ENCODE data around the gene ARL14EPL. TPM values are rescaled to one million over a fixed set of nuclear protein-coding genes. Genes with fewer than 3 reads are reported as not detected.

ARL14EPL gene
- total RNA-seq, 1 experiment from 2014 or later: not detected

GRCh38 chr5:115985802-115986757 is 46.2 kb upstream of the ARL14EPL start:
- ChIA-PET POLR2A (no interaction called here), CTCF (interaction anchor here (1.8 kb wide), 1 partner anchor 24 kb away, joined by 5 read pairs; the partner anchor contains the start of gene LVRN)
- ATAC-seq (no peak), DNase-seq (ENCODE audit: low spot score) (no peak)
- TF ChIP-seq ZNF317 (CRISPR knock-in tag; IDR thresholded peaks at IDR 0.05; ENCODE audit: borderline replicate concordance, low read depth): no peak
- TF ChIP-seq, protein P1, sequence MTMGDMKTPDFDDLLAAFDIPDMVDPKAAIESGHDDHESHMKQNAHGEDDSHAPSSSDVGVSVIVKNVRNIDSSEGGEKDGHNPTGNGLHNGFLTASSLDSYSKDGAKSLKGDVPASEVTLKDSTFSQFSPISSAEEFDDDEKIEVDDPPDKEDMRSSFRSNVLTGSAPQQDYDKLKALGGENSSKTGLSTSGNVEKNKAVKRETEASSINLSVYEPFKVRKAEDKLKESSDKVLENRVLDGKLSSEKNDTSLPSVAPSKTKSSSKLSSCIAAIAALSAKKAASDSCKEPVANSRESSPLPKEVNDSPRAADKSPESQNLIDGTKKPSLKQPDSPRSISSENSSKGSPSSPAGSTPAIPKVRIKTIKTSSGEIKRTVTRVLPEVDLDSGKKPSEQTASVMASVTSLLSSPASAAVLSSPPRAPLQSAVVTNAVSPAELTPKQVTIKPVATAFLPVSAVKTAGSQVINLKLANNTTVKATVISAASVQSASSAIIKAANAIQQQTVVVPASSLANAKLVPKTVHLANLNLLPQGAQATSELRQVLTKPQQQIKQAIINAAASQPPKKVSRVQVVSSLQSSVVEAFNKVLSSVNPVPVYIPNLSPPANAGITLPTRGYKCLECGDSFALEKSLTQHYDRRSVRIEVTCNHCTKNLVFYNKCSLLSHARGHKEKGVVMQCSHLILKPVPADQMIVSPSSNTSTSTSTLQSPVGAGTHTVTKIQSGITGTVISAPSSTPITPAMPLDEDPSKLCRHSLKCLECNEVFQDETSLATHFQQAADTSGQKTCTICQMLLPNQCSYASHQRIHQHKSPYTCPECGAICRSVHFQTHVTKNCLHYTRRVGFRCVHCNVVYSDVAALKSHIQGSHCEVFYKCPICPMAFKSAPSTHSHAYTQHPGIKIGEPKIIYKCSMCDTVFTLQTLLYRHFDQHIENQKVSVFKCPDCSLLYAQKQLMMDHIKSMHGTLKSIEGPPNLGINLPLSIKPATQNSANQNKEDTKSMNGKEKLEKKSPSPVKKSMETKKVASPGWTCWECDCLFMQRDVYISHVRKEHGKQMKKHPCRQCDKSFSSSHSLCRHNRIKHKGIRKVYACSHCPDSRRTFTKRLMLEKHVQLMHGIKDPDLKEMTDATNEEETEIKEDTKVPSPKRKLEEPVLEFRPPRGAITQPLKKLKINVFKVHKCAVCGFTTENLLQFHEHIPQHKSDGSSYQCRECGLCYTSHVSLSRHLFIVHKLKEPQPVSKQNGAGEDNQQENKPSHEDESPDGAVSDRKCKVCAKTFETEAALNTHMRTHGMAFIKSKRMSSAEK (CRISPR knock-in tag; IDR thresholded peaks at IDR 0.05; ENCODE audit: borderline replicate concordance): no peak
- no peak for TF ChIP-seq GRHL2 (CRISPR knock-in tag; IDR thresholded peaks at IDR 0.05; ENCODE audit: insufficient replicate concordance, severe bottlenecking)
- TF ChIP-seq ATF1 (CRISPR knock-in tag; IDR thresholded peaks at IDR 0.05): no peak
- TF ChIP-seq, protein P2, sequence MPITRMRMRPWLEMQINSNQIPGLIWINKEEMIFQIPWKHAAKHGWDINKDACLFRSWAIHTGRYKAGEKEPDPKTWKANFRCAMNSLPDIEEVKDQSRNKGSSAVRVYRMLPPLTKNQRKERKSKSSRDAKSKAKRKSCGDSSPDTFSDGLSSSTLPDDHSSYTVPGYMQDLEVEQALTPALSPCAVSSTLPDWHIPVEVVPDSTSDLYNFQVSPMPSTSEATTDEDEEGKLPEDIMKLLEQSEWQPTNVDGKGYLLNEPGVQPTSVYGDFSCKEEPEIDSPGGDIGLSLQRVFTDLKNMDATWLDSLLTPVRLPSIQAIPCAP (CRISPR knock-in tag; IDR thresholded peaks at IDR 0.05): no peak
- TF ChIP-seq SP1 (CRISPR knock-in tag; conservative IDR thresholded peaks at IDR 0.05): no peak
- no peak for TF ChIP-seq EMX1 (CRISPR knock-in tag; IDR thresholded peaks at IDR 0.05)
- TF ChIP-seq, protein P3, sequence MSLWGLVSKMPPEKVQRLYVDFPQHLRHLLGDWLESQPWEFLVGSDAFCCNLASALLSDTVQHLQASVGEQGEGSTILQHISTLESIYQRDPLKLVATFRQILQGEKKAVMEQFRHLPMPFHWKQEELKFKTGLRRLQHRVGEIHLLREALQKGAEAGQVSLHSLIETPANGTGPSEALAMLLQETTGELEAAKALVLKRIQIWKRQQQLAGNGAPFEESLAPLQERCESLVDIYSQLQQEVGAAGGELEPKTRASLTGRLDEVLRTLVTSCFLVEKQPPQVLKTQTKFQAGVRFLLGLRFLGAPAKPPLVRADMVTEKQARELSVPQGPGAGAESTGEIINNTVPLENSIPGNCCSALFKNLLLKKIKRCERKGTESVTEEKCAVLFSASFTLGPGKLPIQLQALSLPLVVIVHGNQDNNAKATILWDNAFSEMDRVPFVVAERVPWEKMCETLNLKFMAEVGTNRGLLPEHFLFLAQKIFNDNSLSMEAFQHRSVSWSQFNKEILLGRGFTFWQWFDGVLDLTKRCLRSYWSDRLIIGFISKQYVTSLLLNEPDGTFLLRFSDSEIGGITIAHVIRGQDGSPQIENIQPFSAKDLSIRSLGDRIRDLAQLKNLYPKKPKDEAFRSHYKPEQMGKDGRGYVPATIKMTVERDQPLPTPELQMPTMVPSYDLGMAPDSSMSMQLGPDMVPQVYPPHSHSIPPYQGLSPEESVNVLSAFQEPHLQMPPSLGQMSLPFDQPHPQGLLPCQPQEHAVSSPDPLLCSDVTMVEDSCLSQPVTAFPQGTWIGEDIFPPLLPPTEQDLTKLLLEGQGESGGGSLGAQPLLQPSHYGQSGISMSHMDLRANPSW (CRISPR knock-in tag; conservative IDR thresholded peaks at IDR 0.05; ENCODE audit: low read depth): no peak
- no peak for TF ChIP-seq ZSCAN18 (CRISPR knock-in tag; IDR thresholded peaks at IDR 0.05)
- TF ChIP-seq ZNF512 (CRISPR knock-in tag; IDR thresholded peaks at IDR 0.05; ENCODE audit: borderline replicate concordance): no peak
- no peak for TF ChIP-seq SOX15 (CRISPR knock-in tag; IDR thresholded peaks at IDR 0.05)
- Mint-ChIP-seq H3K27me3 (ENCODE audit: low read depth) (no peaks in the 10 kb centered on the region), H3K9me3 (no peaks in the 10 kb centered on the region), H3K4me1 (no peaks in the 10 kb centered on the region), H3K27ac (no peak overlapping the region), H3K4me3 (no peak overlapping the region), H3K36me3 (no peaks in the 10 kb centered on the region)

DNA sequence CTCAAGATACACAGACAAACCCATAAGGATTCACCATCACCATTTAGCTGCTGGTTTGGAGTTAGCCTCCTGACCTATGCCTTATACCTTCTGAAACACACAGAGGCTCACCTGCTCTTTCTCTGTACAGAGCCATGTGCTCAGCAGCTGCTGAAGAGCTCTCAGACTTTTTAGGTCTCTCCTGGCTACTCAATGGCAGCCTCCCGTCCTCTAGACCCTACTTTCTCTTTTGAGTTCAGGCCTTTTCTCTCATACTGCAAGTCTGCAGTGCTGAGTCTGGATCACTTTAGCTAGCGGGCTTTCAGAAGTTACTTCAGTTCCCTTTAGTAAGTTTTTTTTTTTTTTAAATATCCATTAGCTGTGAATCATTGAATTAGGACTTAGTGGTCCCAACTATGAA is 44.3 kb upstream of the ARL14EPL start:
- no peak overlapping the region for H3K4me3 Mint-ChIP-seq
- no peaks in the 10 kb centered on the region for H3K36me3 Mint-ChIP-seq
- ChIA-PET POLR2A (no interaction called here), CTCF (interaction anchor here (1.5 kb wide), 1 partner anchor 26 kb away, joined by 4 read pairs; the partner anchor contains the start of gene LVRN)
- no peaks in the 10 kb centered on the region for H3K9me3 Mint-ChIP-seq
- DNase-seq (ENCODE audit: low spot score): no peak
- no peaks in the 10 kb centered on the region for H3K4me1 Mint-ChIP-seq
- no peak overlapping the region for H3K27ac Mint-ChIP-seq
- ATAC-seq: no peak
- no peaks in the 10 kb centered on the region for H3K27me3 Mint-ChIP-seq (ENCODE audit: low read depth)
- TF ChIP-seq ELF4 (CRISPR knock-in tag; IDR thresholded peaks at IDR 0.05; ENCODE audit: low read depth): no peak
- TF ChIP-seq FOXP4 (CRISPR knock-in tag; IDR thresholded peaks at IDR 0.05): no peak
- no peak for TF ChIP-seq ZSCAN18 (CRISPR knock-in tag; IDR thresholded peaks at IDR 0.05)
- no peak for TF ChIP-seq MXD4 (CRISPR knock-in tag; IDR thresholded peaks at IDR 0.05; ENCODE audit: borderline replicate concordance)
- TF ChIP-seq, protein P4, sequence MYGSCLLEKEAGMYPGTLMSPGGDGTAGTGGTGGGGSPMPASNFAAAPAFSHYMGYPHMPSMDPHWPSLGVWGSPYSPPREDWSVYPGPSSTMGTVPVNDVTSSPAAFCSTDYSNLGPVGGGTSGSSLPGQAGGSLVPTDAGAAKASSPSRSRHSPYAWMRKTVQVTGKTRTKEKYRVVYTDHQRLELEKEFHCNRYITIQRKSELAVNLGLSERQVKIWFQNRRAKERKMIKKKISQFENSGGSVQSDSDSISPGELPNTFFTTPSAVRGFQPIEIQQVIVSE (CRISPR knock-in tag; IDR thresholded peaks at IDR 0.05; ENCODE audit: borderline replicate concordance): no peak
- TF ChIP-seq ZNF423 (CRISPR knock-in tag; IDR thresholded peaks at IDR 0.05): no peak
- no peak for TF ChIP-seq OVOL2 (CRISPR knock-in tag; IDR thresholded peaks at IDR 0.05; ENCODE audit: borderline replicate concordance)
